Loucy (cell line): Measurements from ENCODE around the gene MACROD2.

ENCODE experiments used
- EZH2phosphoT487 ChIP-seq: fragments of 200-600 bp; IDR thresholded peaks from 2 replicates; pipeline ENCODE4 v1.6.1; 2018; ENCODE audit warnings: antibody characterized with exemption, mild to moderate bottlenecking, moderate library complexity, borderline replicate concordance
- TF ChIP-seq, protein P1 (sequence below): fragments of 200-600 bp; sonication (generic); conservative IDR thresholded peaks from 2 replicates; pipeline ENCODE4 v1.5.1; 2014; ENCODE audit warnings: mild to moderate bottlenecking, antibody characterized with exemption, low read length

DNA sequence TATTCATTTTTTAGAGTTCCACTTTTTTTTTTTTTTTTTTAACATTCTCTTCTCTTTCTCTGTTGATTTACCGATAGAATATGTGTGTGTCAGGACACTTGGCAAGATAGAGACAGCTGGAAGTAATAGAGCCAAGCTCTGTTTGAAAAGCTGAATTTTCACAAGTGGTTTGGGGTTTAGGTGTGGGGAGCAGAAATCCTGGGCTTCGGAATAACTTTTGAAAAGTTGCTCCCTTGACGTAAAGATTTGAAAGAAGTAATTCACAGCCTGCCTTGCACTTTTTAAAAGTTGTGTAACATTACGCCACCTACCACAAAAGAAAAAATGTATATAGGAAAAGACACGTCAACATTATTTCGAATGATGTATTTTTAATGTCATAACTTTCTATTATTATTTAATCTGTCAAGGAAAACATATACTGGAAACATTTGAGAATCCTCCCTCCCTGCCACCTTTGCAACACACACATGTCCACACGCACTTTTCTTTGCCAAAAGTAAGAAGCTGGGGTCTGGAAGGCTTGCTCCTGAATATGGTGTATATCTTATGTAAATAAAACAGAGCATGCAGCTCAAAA is 1660.1 kb downstream of the MACROD2 start:
- TF ChIP-seq, protein P1, sequence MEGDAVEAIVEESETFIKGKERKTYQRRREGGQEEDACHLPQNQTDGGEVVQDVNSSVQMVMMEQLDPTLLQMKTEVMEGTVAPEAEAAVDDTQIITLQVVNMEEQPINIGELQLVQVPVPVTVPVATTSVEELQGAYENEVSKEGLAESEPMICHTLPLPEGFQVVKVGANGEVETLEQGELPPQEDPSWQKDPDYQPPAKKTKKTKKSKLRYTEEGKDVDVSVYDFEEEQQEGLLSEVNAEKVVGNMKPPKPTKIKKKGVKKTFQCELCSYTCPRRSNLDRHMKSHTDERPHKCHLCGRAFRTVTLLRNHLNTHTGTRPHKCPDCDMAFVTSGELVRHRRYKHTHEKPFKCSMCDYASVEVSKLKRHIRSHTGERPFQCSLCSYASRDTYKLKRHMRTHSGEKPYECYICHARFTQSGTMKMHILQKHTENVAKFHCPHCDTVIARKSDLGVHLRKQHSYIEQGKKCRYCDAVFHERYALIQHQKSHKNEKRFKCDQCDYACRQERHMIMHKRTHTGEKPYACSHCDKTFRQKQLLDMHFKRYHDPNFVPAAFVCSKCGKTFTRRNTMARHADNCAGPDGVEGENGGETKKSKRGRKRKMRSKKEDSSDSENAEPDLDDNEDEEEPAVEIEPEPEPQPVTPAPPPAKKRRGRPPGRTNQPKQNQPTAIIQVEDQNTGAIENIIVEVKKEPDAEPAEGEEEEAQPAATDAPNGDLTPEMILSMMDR = no peak
- no peak for TF ChIP-seq EZH2phosphoT487
